GM12892 (cell line): ENCODE data around the gene OAS2.

Experiments
- POLR2A ChIP-seq: IDR thresholded peaks from 2 replicates; pipeline ENCODE4 v1.6.1; 2011; ENCODE audit warnings: low read depth, low read length, control low read depth
- POLR2AphosphoS5 ChIP-seq: IDR thresholded peaks from 2 replicates; pipeline ENCODE4 v1.6.1; 2011; ENCODE audit warnings: low read depth, low read length, control low read depth
- TAF1 ChIP-seq: IDR thresholded peaks from 2 replicates; pipeline ENCODE4 v1.6.1; 2011; ENCODE audit warnings: low read depth, mild to moderate bottlenecking, control low read depth, low read length, borderline replicate concordance

- no peak for TF ChIP-seq POLR2AphosphoS5
- TF ChIP-seq POLR2A, result no peak
- TF ChIP-seq TAF1, result no peak
Measured at GRCh38 chr12:113057565-113058485, 79.5 kb downstream of the OAS2 start.
